ENCODE data around the gene ADPRHL1.
"Not testable (repeated sequence)": the region's sequence is repeated elsewhere in the genome, so short reads cannot be mapped to it uniquely, and the experiment has no call there.

Gene ADPRHL1

DNA sequence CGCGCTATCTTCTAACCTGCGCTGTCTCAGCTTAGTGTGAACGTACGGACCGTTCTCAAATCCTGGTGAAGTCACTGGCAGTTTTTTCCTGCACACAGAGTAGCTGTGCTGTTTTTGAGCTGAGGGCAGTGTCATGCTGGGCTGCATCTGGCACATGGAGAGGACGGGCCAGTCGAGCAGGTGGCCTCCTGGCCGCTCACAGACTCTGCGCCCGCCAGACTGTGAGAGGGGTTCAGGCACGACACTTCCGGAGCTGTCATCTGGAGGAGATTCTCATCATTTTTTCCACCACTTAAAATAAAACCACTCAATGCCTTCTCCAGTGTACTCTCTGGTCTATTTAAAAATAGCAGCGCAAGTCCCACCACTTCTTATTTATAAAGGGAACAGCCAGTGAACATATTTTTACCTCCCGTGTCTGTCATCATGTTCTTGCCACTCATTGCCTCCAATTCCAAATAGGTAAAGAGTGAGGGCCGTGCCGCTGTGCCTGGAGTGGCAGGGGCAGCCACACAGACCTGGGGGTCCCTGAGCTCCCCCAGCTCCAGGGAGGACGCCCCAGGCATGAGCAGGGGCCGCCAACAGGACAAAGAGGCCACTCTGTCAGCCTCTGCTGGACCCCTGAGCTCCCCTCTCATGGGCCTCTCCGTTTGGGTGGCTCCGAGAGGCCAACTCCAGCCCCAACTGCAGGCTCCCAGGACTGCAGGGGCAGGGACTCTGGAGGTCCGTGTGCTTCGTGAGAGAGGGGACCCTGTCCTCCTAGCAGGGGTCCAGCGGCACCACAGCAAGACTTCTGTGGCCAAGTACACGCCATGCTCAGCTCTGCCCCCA, 52.5 kb downstream of the ADPRHL1 start:
- DNase-seq: no peak

DNA sequence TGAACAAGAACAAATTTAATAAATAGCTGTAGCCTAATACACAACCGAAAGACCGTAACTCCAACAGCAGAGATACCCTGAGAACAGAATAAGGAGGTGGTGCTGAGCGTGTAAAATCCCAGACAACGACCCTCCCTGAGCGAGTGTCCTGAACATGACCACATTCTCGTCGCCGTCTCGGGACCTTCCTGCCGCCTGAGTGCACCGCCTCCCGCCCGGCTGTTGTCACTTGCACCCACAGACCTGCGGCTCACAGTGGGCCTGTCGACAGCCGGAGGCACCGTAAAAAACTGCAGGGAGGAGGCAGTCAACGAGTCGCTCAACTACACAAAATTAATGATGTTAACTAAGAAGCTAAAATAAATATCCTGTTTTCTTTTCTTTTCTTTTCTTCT, 53.5 kb downstream of the ADPRHL1 start:
- no peak for DNase-seq

DNA sequence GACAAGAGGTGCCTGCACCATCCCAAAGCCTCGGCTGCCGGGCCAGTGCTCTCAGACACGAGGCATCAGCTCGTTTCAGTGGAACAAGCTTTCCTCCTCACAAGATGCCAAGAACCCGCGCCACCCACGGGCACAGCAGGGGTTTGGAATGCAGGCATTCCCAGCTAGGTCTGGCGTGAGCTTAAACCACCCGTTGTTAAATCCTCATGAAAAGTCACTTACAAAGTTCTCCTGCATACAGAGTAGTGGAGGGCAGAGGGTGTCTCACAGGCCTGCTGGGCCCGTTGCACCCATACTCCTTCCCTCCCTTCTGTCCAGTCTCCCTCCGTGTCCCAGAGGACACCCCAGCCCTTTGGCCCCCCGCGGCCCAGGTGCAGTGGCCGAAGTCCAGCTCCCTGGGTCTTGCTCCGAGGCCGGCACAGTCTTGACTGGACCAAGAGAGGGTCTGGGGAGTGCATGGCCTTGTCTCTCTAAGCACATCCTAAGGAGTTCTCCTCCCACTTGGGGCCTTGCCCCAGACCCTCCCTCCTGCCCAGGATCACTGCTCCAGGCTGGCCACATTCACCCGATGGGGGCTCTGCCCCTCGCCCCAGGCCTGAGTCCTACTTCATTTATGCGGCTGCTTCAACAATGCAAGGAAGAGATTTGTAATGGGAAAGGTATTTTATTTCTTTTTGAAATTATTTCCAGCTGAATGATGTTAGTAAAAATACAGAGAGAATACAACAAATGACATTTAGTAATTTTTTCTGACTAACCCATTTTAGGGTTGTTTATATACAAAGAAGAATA, 54.1 kb downstream of the ADPRHL1 start:
- no peak for DNase-seq

DNA sequence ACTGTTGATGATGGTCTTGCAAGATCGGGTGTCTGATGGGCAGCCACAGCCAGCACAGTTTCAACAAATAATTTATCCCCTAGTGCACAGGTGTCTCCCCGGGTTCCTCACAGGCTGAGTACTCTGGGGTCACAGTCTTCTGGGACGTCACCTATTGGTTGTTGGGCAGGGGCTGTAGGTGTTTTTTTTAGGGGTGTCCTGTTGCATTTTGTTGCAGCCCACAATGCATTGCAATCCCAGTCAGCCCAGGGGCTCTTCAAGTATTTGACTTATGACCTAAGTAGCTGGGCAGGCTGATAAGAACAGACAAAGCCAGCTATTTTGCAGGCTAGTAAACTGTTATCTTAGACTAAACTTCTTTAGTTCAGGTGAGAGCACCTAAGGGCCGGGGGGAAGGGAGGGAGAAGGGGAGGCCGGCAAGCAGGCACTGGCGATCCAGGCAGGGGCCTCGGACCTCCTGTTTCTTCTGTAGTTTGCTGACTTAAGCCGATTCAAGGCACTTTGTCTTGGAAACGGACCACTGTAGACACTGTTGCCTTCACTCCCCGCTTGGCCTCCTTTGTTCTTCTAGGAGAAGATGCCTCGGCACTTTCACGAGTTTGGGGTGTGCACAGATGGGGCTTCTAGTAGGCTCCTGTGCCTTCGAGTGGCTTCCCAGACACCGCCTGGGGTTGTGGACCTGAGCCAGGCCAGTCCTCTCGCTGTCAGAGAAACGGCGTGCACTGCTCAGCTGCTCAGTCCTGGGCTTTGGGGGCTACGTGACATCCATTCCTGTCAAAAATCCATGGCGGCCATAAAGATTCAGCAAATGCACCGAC, 55.5 kb downstream of the ADPRHL1 start:
- DNase-seq: no peak

DNA sequence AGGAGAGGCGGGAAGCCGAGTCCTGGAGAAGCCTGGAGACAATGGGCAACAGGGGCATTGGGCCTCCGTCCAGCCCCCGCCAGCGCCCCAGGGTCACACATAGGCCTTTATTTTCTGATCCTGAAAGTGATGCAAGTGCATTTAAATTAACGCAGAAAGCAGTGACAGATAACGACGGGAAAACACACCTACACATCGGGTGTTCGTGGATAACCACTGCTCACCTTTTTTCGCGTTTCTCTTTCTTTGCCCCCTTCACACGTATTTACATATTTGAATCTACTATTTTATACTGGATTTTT, 59.0 kb downstream of the ADPRHL1 start:
- no peak for DNase-seq

DNA sequence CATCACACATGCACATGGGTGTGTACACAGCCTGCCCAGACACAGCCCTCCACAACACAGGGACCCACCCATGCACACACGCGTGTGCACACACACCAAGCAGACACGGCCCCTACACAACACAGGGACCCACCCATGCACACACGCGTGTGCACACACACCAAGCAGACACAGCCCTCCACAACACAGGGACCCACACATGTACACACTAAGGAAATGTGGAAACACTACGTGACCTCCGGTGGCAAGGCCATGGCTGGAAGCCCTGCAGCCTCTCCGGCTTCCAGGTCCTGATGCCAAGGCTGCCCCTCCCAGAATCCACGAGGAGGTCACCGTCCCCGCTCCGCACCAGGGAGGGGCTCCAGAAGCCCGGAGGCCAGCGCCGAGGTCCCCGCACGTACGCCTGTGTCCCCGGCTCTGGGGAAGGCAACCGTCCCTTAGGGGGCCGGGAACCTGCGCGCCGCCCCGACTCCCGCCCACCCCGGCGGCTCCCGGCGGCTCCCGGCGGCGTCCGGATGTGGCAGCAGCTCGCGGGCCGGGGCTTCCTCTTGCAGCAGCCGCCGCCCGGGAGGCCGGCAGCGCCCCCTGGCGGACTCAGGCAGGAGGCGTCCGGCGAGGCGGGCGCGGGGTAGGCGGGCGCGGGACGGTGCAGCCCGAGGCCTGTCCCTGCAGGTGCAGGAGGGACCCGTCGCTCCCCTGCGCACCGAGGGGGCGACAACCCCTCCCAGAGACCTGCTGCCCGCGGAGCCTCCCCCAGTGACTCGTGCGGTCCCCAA, 59.5 kb downstream of the ADPRHL1 start:
- peak; percentile 77 for DNase-seq

DNA sequence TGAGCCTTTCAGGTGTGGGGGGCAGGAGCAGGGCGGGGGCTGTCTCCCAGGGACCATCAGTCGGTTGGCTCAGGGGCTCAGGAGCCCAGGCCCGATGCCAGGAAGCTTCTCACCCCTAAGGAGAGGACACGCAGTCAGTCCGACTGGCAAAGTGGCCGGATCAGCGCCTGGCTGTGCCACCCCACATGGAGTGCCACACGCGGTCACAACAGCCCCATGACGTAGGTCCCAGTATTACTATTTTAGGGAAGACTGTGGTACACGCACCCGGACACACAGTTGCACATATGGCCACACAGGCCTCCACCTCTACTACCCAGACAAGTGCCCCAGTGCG, 60.1 kb downstream of the ADPRHL1 start:
- no peak for DNase-seq

DNA sequence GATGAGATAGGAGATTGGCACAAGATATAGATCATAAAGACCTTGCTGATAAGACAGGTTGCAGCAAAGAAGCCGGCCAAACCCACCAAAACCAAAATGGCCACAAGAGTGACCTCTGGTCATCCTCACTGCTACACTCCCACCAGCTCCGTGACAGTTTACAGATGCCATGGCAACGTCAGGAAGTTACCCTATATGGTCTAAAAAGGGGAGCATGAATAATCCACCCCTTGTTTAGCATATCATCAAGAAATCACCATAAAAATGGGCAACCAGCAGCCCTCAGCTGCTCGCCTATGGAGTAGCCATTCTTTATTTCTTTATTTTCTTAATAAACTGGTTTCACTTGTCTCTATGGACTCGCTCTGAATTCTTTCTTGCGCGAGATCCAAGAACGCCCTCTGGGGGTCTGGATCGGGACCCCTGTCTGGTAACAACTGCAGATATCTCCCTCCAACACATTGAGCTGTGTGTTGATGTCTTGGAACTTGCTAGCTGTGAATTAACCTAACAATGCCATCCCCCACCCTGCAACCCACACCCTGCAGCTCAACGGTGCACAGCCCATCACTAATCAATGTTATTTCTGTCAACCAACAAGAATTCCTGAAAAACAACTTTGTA, 62.3 kb downstream of the ADPRHL1 start:
- DNase-seq: no peak

DNA sequence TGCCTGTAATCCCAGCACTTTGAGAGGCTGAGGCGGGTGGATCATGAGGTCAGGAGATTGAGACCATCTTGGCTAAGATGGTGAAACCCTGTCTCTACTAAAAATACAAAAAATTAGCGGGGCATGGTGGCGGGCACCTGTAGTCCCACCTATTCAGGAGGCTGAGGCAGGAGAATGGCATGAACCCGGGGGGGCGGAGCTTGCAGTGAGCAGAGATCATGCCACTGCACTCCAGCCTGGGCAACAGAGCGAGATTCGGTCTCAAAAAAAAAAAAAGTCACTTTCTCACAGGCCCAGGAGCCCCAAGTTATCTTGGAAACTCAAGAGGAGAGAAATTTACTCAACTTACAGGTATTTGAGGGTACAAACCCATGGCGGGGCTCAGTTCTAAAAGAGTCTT, 63.7 kb downstream of the ADPRHL1 start:
- not testable (repeated sequence) for DNase-seq

DNA sequence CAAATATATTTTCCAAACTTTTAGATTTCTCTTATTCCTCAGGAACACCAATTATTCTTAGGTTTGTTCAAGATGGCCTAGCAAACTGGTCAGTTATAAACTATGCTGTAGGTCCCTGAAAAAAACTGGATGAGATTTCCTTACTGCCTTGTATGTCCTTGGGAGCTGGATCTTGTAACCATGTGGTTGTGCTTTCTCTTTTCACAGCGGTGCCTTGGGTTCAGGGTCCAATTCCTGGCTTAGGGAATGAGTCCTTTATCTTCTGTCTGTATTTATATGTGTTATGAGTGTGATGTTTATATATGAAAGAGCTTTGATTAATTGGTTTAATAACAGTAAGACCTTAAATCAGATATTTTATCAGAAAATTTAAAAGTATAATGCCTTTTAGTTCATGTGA, 65.9 kb downstream of the ADPRHL1 start:
- DNase-seq: no peak

DNA sequence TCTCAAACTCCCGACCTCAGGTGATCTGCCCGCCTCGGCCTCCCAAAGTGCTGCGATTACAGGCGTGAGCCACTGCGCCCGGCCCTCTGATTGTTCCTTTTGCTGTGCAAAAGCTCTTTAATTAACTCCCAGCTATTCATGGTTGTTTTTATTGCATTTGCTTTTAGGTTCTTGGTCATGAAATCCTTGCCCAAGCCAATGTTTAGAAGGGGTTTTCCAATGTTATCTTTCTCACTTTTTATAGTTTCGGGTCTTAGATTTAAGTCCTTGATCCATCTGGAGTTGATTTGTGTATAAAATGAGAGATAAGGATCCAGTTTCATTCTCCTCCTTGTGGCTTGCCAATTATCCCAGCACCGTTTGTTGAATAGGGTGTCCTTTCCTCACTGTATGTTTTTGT, 70.2 kb downstream of the ADPRHL1 start:
- DNase-seq: no peak

DNA sequence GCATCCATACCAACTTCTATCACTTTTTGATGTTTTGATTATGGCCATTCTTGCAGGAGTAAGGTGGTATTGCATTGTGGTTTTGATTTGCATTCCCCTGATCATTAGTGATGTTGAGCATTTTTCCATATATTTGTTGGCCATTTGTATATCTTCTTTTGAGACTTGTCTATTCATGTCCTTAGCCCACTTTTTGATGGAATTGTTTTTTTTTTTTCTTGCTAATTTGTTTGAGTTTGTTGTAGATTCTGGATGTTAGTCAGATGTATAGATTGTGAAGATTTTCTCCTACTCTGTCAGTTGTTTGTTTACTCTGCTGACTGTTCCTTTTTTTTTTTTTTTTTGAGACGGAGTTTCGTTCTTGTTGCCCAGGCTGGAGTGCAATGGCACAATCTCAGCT, 70.7 kb downstream of the ADPRHL1 start:
- DNase-seq: not testable (repeated sequence)

DNA sequence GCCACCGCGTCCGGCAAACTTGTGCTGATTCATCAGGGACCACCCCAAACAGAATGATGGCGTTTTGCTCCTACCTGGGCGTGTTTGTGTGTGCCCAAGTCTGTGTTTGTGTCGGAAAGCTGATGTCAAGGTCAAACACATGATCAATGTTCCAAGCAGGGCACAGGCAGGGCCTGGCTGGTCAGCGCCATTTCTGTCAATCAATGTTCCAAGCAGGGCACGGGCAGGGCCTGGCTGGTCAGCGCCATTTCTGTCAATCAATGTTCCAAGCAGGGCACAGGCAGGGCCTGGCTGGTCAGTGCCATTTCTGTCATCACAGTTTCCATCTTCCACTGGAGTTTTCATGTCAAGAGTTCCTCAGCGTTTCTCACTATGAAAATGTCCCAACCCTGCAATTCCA, 74.5 kb downstream of the ADPRHL1 start:
- DNase-seq: no peak

DNA sequence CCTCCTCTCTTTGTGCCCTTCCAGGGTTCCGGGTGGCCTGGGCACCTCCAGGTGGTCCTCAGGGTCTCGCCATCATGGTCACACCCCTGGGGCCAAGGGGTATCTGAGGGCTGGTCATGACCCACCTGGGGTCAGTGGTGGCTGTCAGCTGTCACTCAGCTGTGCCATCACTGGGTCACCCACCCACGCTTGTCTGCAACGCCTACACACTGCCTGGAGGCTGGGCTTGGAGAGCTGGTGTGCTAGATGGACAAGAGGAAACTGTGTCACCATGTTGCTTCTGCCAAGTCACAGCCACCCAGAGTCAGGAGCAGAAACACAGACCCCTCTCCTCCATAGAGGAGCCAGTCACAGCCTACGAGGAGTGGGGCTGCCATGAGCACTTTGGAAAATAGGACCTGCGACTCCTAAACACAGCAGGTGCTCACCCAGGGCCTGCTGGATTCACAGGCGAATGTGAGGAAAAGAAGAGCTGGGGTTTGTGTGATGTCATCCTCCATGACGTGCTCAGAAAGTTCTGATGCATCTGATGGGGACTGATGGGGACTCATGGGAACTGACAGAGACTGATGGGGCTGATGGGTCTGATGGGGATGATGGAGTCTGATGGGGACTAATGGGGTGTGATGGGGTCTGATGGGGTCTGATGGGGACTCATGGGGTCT, 78.6 kb downstream of the ADPRHL1 start:
- no peak for DNase-seq

DNA sequence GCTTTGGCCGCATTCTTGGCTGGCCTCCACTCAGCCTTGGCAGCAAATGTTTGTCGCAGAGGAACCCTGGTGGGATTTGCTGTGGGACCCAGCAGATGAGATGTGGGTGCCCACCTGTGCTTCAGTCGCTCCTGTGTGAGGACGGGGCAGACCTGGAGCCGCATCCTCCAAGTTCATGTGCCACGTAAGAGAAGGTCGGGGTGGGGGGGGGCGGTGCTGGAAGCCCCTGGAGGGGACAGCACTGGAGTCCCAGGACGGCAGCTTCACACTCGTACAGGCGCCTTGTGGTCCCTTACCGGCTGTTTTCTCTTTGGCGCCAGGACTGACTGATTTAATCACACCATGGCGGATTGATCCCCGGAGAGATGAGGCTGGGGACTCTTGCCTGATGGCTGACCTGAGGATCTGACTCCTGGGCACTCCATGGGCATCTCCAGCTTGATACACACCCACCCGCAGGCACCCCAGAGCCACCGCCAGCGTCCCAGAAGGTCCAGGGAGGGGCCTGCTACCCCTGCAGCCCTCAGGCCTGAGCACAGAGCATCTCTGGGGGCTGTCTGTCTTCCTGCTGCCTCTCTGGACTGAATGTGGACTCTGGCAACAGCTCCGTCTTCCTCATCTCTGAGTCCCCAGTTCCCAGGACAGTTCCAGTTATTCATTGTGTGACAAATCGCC, 79.3 kb downstream of the ADPRHL1 start:
- DNase-seq: no peak

DNA sequence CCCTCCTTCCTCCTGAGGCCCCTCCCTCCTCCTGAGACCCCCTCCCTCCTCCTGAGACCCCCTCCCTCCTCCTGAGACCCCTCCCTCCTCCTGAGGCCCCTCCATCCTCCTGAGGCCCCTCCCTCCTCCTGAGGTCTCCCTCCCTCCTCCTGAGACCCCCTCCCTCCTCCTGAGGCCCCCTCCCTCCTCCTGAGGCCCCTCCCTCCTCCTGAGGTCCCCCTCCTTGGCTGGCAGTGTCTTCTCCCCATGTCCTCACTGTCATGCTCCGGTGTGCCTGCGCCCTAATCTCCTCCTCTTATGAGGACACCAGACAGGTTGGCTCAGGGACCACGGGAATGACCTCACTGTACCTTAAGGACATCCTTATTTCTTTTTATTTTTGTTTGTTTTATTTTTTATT, 81.6 kb downstream of the ADPRHL1 start:
- not testable (repeated sequence) for DNase-seq

DNA sequence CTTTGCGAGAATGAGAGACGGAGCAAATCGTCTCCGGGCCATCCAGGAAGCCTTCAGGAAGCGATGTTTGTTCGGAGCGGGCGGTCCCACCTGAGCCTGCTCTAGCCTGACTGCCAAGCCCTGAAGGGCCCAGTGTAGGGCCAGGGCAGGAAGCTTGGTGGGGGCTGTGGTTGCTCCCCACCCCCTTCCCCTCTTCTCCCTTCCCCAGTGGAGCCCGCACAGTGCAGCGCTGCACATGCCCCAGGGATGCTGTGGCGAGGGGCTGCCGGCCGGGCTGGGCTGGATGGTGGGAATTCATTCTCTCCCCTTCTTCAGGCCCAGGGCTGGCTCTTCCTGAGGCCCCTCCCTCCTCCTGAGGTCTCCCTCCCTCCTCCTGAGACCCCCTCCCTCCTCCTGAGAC, 82.2 kb downstream of the ADPRHL1 start:
- DNase-seq: no peak

DNA sequence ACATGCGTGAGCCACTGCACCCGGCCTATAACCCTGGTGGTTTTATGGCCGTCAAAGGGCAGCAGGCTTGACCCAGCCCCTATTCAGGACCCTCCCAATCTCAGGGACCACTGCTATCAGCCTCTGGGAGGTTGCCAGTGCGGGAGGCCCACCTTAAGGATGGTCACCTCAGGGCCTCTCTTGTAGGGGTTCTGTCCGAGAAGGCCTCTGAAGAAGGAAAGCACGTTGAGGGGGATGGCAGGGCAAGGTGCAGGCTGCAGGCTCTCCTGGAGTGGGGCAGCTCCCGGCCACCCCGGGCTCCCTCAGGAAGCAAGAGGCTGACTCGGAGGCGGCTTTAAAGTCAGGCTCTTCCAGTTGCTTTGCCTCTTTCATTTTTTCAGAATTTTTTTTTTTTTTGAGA, 83.4 kb downstream of the ADPRHL1 start:
- DNase-seq: no peak

DNA sequence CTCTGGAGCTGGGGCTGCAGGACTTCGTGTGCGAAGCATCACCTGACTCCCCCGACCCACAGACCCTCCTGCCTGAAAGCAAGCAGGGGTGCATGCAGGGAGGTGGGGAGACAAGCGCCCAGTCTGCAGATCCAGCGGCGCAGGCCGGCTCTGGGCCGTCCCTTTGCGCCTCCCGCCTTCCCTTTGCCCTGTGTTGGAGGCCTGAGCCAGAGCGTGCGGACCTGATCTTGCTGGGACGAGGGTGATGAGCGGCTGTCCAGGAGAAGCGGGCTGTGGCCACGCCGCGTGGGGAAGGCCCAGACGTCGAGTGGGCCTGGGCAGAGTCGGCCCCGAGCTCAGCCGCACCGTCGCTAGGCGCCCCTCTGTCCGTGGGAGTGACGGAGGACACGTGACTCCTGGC, 84.1 kb downstream of the ADPRHL1 start:
- DNase-seq: no peak

DNA sequence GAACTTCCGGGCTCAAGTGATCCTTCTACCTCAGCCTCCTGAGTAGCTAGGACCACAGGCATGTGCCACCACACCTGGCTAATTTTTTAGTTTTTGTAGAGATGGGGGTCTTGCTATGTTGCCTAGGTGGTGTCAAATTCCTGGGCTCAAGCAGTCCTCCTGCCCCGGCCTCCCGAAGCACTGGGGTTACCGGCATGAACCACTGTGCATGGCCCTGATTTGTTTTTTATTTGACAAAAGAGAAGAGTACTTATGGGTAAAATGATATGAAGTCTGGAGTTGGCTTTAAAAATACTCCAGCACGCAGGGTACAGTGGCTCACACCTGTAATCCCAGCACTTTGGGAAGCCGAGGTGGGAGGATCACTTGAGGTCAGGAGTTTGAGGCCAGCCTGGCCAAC, 84.9 kb downstream of the ADPRHL1 start:
- DNase-seq: not testable (repeated sequence)

DNA sequence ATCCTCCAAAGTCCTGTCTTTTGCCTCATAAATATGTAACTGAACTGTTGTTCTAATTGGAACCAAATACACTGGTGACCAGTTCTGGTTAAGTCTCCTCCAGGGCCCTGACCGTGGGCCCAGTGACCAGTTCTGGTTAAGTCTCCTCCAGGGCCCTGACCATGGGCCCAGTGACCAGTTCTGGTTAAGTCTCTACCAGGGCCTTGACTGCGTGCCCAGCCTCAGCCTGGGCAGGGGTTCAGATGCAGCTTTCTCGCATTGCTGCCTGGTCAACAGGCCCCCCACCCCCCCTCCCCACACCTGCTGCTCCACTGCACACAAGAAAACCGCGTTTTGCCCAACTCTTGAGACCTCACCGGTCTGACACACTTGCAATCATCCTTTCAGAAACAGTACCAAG, 85.5 kb downstream of the ADPRHL1 start:
- no peak for DNase-seq

Data from inflammatory macrophage treated with lipopolysaccharide for 4 hours (primary cell).